SK-N-DZ (cell line): Measurements from ENCODE around the gene CAPN14.

Experiments
- DNase-seq: peaks from one replicate; pipeline ENCODE4 v3.0.0-alpha.2; 2015; ENCODE audit warnings: low spot score

The CAPN14 gene

DNA sequence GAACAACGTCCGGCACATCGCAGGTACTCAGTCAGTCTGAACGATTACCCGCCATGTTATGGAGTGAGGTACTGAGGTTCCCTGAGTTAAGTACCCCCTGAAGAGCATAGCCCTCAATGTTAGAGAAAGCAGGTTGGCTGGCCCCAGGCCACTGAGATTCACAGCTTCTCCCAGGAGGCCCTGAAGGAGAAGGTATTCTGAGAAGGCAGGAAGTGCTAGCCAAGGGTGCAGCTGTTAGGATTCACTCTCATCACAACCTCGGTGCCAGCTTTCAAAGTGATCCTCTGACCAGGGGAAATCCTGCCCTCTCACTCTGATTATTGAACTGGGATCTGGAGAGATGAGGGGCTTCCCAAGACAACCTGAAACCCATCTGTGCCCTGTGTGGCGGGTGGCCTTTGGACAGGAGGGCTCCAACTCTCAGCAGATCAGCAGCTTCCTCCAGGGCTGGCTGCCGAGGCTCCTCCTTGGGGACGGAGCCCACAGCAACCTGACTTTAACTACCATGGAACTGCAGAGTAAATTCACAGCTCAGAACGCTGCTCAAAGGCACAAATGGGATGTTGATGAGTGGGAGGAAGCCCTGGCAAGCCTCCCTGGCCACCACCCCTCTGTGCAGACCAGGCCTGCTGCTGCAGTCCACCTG is 24.4 kb upstream of the CAPN14 start:
- DNase-seq: no peak

DNA sequence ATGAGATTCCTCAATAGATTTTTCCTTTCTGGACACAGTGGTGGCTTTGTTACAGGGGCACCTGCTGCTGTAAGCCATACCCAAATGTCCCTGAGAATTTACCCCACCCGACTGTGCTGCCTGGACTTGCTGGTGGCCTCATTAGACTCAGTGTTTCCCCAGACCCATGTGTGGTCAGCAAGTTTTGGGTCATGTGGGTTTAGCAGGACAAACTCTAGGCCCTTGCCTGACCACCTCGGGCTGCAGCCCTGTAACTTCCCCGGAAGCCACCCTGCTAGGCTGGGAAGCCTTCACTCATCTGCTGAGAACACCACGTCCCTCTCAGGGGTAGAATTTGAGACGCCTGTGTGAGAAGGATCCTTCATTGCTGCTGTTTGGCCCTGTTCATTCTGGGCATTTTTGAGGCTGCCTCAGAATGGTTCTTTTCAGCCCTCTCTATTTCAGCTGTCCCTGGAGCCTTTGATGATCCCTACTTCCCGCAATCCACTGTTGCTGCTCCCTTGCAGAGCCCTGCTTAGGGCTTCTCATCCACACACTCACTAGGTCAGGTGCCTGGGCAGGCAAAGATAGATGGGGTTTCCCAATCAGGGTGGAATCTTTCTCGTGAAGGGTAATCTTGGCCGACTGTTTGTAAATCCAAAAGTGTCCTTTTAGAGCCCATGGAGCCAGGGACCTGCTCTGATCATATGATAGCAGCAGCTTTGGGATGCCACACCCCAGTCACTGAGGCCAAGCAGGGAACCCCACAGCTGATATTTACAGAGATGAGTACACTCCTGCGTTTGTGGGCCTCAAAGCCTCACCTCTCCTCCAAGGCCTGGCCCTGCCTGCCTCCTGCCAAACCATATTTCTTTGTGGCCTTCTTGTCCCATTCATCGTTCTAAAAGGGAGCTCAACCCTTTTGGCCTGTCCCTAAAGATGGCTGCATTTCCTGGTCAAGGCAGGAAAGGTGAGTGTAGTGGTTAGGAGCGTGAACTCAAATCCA is 23.4 kb upstream of the CAPN14 start:
- no peak for DNase-seq

DNA sequence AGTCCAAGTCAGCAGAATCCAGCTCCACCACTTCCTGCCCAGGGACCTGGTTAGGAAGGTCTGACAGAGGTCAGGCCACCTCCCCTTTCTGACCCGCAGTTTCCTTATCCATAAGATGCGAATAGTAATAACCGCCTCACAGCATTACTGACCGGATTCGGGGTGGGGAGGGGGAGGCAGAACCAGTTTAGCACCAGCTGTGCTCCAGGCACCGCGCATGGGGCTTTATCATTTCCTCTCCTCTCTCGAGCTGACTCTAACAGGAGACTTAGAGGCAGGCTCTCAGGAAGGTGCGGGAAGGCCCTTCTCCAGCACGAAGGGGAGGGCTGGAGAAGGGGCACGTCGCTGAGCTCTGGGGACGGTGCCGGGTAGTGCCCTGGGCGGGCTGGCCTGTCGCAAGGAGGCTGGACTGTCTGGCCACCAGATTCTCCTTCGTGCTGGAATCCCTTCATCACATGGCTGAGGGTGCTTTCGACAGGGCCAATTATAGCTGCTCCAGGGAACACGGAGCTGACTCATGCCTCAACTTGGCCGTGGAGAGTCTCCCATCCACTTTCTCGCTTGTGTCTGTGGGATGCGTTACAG is 22.4 kb upstream of the CAPN14 start:
- DNase-seq: no peak

DNA sequence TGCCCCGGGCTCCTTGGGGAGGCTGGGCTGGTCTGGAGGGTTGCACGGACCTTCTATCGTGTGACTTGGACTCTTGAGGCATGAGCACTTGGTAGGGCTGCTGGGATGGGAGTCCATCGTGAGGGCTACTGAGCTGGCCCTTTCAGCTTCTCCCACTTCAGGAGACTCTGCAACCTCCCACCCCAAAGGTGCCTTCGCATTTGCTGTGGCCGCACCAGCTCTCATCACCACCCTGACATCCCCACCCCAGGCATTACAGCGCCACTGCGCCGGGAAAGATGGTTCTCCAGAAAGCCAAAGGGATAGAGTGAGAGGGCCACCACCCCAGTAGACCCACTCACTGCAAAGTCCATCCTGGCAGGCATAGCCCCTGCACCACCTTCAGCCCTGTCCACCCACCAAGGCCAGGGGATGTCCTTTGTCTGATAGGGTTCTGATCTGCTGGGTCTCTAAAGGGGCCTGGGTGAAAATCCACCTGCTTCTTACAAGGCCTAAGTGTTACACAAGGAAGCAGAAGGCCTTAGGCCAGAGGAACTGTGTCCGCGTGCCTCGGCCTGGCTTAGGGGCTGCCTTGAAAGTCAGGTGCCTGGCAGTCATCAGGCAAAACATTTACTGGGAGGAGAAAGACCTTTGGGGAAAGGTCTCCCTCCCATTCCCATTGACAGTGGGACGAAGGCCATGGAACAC is 21.7 kb upstream of the CAPN14 start:
- DNase-seq: no peak

DNA sequence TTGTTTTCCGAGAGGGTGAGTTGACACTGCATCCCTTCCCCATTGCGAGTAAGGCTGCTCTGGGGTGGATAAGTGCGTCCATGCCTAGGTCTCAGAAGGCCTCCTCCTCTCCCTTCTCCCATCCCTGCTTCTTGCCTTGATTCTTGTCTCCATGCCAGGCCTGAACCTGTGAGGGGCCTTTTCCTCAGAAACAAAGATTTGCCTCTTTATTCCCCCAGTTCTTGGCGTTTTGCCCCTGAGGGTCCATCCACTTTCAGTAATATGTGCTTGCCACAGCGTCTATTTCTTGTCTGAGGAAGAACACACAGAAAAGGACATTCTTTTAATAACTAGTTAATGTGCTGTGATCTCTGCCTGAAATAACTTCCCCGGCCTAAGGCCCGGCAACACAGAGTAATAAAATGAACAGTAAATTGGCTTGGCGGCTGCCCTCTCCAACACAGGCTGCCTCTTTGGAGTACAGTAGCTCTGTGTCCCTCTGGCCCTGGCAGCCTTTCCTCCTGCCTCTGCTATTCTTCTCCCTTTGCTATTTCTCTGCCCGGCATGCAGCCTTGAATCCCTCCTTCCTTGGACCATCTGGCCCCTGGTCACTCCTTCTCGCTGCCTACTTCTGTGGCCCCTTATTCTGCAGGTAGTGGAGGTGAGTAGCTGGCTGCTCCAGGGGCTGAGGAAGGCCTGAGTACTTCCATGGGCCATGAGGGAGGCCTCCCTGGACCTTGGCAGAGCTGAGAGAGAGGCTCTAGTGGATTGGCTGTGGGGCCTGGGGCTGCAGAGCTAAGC is 21.0 kb upstream of the CAPN14 start:
- no peak for DNase-seq

DNA sequence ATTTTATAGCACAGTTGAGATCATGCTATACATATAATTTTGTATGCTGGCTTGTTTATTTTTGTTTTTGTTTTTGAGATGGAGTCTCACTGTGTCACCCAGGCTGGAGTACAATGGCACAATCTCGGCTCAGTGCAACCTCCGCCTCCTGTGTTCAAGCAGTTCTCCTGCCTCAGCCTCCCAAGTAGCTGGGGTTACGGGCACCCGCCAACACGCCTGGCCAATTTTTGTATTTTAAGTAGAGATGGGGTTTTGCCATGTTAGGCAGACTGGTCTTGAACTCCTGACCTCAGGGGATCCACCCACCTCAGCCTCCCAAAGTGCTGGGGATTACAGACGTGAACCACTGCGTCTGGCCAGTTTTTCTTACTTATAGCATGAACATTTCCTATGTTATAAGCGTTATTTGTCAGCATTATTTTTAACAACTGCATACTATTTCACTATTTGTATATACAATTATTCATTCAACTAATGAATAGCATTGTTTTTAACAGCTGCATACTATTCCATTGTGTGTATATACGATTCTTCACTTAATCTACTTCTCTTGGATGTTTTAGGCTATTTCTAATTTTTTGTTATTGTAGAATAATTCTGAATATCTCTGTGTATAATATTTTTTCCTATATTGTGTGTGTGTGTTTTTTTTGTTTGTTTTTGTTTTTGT is 20.2 kb upstream of the CAPN14 start:
- no peak for DNase-seq

DNA sequence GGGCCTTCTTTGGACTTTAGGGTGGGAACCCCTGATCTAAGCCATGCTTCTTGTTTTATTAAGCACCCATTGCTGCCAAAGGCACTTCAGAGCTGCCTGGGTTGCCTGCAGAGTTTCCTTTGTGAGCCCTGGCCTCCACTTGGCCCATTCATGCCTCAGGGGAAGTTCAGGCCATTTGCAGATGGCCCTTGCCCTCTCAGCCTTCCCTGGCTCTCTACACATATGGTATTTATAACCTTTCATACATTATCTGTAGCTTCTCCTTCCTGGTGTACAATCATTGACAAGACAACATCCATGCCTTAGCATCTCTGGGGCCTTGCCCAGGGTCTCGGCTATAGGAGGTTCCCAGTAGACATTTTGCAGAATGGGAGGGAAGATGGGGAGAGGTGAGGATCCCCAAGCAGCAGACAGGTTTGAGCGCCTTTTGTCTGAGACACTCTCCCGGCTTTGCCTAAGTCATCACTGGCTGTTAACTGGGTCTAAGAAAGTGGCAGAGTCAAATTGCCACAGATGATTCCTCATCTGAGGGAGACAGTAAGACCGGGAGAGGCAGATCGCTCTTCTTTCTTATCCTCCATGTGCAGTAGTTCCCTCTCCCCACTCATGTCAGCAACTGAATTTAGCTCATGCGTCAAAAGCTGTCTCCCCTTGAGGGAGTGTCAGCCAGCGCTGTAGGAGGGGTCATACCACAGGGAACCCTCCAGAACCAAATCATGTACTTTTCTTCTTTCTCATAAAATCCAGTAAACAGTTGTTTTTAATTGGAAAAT is 19.3 kb upstream of the CAPN14 start:
- no peak for DNase-seq

DNA sequence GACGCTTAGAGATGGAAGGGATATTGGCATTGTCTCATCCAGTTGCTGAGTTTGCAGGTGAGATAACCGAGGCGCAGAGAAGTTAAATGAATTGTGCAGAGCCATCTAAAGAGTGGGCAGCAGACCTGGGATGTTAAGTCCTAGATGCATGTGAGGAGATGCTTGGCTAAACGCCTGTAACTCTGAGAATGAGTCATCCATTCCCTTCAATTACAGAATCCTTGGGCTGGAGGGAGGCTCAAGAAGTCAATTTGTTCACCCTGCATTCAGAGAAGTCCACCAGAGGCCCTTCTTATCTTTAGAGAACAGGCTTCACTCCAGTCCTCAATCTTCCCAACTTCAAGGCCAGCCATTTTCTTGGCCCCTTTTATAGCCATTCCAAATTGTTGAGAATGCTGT is 18.2 kb upstream of the CAPN14 start:
- no peak for DNase-seq

DNA sequence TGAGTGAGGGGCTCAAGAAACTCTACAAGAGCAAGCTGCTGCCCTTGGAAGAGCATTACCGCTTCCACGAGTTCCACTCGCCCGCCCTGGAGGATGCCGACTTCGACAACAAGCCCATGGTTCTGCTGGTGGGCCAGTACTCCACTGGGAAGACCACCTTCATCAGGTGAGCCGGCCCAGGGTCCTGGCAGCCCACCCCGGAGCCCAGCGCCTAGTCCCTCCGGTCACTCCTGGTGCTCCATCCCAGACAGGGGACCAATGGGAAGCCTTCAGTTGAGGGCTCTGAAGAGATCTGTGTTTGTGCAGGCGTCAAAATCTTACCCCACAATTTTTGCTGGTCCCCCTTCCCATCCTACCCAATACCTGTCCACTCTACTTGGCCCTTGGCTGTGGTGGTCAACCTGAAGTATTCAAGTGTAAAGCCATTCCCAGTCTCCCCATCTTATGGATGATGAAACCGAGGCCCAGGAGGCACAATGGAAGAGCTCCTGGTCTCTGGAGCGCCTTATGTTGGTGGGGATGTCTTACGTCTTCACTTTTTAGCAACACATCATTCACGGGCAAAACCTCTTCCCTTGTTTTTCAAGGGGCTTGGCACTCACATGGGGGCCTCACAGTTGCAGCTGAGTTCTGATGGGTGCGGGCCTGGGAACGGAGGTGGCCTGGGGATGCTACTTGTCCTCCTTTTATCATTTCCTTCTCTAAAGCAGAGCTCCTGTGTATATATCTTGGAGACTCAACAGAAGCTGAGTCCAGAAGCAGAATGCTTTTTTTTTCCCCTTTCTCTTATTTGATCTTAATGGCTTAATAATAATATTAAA is 17.6 kb upstream of the CAPN14 start:
- no peak for DNase-seq

DNA sequence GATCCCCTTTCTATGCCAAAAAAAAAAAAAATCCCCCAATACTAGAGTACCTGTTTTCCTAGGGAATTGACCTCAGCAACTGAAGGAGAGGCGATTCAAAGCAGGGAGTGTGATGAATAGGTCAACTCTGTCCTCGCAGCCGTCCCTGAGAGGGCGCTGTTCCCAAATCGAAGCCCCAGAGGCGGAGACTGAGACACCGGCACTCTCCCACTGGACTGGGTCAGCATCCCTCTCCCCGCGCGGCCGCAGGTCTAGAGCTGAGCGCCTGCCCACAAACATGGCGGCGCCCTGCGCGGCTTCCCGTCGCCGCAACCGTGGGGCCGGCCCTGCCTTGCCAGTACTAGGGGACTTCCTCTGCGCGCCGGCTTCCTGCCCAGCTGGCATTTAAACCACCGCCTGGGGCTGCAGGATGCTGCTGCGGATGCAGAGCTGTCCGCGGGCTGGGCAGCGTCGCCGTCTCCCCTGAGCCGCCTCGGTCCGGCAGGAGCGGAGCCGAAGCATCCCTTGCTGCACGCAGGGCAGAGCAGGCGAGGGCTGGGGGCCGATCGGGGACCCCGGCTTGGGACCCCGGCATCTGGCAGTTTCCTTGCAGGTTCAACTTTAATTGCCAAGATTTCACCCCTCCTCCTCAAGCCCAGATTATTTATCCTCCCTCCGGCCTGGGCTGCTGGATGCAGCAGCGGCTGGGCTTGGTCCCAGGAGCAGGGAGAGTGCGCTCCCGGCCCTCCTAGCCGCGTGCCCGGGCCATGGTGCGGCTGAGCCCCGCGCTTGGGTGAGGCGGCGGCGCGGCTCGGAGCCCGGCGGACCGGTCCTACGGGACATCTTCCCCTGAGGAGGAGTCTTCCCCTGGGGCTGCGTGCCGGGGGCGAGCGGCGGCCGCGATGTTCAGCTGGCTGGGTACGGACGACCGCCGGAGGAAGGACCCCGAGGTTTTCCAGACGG is 16.7 kb upstream of the CAPN14 start, which contains the start of gene EHD3:
Gene EHD3 (plus strand): TSS at position 412 of the 942 bp plus-strand sequence. CDS start 470 bp downstream, at position 882.
- peak; percentile 92 for DNase-seq

DNA sequence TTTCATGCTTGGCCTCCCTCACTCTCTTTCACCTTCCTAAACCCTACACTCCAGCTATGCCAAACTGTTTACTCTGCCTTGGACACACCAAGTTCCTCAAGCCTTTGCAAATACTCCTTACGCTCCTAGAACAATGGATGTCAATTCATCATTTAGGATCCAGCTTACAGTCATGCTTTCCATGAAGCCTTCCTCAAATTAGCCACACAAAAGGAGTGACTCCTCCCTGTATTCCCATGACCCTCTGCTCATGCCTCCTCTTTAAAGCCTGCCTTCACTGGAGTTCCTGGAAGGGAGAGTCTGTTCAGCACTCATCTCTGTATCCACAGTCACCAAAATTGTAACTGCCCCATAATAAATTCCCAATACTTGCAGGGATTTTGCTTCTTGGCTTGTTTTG is 15.9 kb upstream of the CAPN14 start:
- DNase-seq: peak; percentile 29

DNA sequence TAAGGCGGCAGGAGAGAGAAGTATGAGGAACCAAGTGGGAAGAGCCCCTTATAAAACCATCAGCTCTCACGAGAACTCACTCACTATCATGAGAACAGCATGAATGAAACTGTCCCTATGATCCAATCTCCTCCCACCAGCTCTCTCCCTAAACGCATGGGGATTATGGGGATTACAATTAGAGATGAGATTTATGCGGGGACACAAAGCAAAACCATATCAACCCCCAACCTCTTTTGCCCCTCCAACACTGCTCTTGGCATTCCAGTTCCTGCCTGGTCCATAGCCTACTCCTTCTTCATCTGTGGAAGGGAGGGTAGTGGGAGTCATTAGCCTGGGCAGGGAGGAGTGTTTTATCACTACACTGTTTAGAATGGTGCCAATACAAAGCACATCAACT is 15.3 kb upstream of the CAPN14 start:
- DNase-seq: no peak

DNA sequence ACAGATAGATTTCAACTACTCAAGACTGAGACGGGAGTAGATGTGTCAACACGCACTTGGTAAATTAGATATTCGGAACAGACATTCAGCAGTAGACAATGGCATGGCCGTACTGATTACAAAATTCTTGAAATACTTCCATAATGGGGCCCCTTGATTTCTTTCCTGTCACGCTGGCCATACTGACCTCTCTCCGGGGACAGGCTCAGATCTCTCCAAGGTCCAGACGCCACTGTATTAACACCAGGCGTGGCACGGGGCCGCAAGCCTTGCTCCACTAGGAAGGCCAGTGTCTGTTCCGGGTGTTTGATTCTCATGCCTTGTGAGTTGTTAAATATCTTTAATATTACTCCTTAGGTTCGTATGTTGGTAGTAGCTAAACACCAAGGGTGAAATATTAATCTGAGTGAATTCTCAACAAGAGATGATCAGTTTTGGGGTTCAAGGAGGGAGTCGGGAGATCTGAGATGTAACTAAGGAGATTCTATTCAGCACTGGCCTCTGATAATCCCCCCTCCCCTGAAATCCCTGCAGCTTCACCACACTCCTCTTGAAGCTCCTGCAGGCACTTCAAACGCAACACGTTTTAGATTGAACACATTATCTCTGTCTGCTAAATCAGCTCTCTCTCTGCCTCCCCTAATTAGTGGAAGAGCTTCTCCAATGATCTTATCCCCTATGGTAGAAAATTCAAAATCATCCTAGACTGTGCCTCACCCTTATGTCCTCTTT is 14.4 kb upstream of the CAPN14 start:
- DNase-seq: no peak

DNA sequence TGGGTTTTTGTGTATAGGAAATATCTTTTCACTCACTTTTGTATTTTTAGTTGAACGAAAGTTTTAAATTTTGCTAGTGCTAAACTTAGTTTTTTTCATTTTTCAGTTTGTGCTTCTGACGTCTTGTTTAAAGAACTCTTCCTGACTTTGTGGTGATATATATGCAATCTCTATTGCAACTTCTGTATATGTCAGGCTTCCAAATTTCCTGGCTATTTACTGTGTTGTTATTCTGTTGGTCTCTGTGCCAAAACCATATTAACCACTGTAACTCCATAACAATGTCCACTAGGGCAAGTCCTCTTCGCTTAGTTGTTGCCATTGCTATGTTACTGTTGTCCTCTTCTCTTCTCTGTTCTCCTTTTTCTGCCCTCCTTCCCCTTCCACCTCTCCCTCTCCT is 13.4 kb upstream of the CAPN14 start:
- DNase-seq: no peak

DNA sequence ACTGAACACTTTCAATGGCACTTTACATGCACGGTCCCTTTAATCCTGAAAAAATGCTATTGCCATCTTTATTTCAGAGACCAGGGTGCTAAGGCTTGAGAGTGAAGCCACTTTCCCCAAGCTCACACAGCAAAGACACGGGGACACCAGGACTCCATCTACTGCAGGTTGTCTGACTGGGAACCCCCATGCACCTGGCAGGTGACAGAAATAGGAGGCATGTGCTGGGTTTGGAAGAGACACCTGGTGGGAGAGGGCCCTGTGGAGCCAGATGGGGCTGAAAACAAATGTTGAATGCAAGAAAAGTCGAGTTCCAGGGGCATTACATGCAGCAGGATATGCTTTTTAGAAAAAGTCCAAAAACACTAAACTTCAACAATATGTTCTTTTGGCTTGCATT is 11.4 kb upstream of the CAPN14 start:
- DNase-seq: no peak

DNA sequence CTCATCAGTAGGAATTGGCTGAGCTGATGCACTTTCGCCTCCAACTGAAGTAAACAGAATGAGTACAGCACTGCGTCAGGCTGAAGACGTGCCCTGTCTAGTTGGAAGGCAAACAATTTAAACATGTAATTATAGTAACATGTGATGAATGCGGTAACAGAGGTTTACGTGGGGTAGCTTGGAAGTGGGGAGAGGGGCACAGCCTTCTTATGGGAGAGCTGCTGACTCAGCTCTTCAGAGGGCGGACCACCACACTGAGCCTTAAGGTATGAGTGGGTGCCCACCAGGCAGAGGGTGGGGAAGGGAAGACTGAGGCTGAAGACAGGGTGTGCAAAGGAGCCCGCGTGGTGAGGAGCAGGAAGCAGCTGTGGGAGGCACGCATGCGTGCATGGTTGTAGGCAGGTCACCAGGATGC is 10.4 kb upstream of the CAPN14 start:
- no peak for DNase-seq

DNA sequence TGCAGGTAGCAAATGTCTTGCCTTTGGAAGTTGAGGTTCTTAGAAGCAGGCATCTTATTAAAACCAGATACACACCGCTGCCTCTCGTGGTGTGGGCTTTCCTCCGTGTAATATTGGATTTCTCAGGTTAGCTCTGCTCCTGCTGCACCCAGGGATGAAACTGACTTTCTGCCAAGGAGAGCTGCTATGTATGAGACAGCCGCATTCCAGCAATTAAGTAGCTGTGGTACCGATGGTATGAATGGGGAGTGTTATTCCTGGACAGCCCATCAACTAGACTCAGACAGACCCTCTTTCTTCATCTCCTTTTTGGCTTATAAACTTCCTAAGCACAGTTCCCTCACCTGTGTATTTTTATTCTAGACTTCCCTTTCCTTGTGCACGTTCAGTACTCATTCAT is 9.8 kb upstream of the CAPN14 start:
- no peak for DNase-seq
